CD14-positive monocyte (primary cell): ENCODE measurements around the gene MAPK12. TPM values are rescaled to one million over a fixed set of nuclear protein-coding genes. Genes with fewer than 3 reads are reported as not detected.
A peak's percentile ranks its signal among the peaks of the same experiment; 100 is the strongest.
"Not testable (repeated sequence)": the region's sequence is repeated elsewhere in the genome, so short reads cannot be mapped to it uniquely, and the experiment has no call there.

Experiments used
- DNase-seq, 3 donors: peaks; one replicate each; pipeline ENCODE4 v3.0.0-alpha.2; 2011 to 2022
- H2AFZ ChIP-seq: 2 replicates; pipeline ENCODE4 v1.6.0; 2012; ENCODE audit warnings: mild to moderate bottlenecking, low read depth, low read length, inconsistent platforms; ENCODE audit not compliant: insufficient read depth, poor library complexity, severe bottlenecking
- H3K27ac ChIP-seq, 2 donors: 1 replicate in 1 of 2; 2 replicates in 1 of 2; pipeline ENCODE4 v1.5.1; 2012 to 2013; ENCODE audit warnings: low read length in 2 of 2, control low read depth in 1 of 2, inconsistent platforms in 1 of 2, low read depth in 1 of 2, mild to moderate bottlenecking in 1 of 2
- H3K27me3 ChIP-seq, 2 donors: one replicate each; pipeline versions ENCODE4 v1.6.0 to v1.6.1; 2011 to 2013; ENCODE audit warnings: low read length in 2 of 2; ENCODE audit not compliant: control insufficient read depth in 2 of 2, insufficient read depth in 2 of 2
- H3K36me3 ChIP-seq, 2 donors: replicated peaks in 1 of 2; 1 replicate in 1 of 2; 2 replicates in 1 of 2; pipeline versions ENCODE4 v1.5.1 to v1.6.1; 2012 to 2013; ENCODE audit warnings: low read length in 2 of 2, control low read depth in 1 of 2, inconsistent platforms in 1 of 2, mild to moderate bottlenecking in 1 of 2; ENCODE audit not compliant: insufficient read depth in 2 of 2, control insufficient read depth in 1 of 2
- H3K4me1 ChIP-seq, 2 donors: 1 replicate in 1 of 2; 2 replicates in 1 of 2; pipeline versions ENCODE4 v1.5.1 to v1.6.1; 2012 to 2013; ENCODE audit warnings: low read length in 2 of 2, control low read depth in 1 of 2, inconsistent platforms in 1 of 2, mild to moderate bottlenecking in 1 of 2, moderate library complexity in 1 of 2; ENCODE audit not compliant: insufficient read depth in 2 of 2, control insufficient read depth in 1 of 2
- H3K4me2 ChIP-seq: replicated peaks from 2 replicates; pipeline ENCODE3; 2012; ENCODE audit warnings: low read length, moderate library complexity, mild to moderate bottlenecking; ENCODE audit not compliant: poor library complexity, severe bottlenecking; ENCODE audit errors: extremely low read depth
- H3K4me3 ChIP-seq, 3 experiments: fragments of 200-600 bp in 1 of 3; sonication (generic) in 1 of 3; replicated peaks in 1 of 3; 1 replicate in 2 of 3; 2 replicates in 1 of 3; pipeline ENCODE4 v1.5.1; 2011 to 2013; ENCODE audit warnings: low read length in 3 of 3, mild to moderate bottlenecking in 3 of 3, control low read depth in 2 of 3, low read depth in 2 of 3, inconsistent platforms in 1 of 3, moderate library complexity in 1 of 3
- H3K79me2 ChIP-seq: 2 replicates; pipeline ENCODE4 v1.6.0; 2012; ENCODE audit warnings: mild to moderate bottlenecking, control low read depth, inconsistent platforms, low read length, moderate library complexity; ENCODE audit not compliant: insufficient read depth
- H3K9ac ChIP-seq: 2 replicates; pipeline ENCODE4 v1.6.0; 2017; ENCODE audit warnings: low read length, mild to moderate bottlenecking; ENCODE audit not compliant: insufficient read depth, poor library complexity, severe bottlenecking
- H3K9me3 ChIP-seq, 2 donors: replicated peaks in 1 of 2; 1 replicate in 1 of 2; 2 replicates in 1 of 2; pipeline versions ENCODE4 v1.5.1 to v1.6.1; 2012 to 2013; ENCODE audit warnings: low read length in 2 of 2, control low read depth in 1 of 2; ENCODE audit not compliant: control insufficient read depth in 1 of 2, insufficient read depth in 1 of 2
- H4K20me1 ChIP-seq: 2 replicates; pipeline ENCODE4 v1.6.0; 2012; ENCODE audit warnings: mild to moderate bottlenecking, low read length, control low read depth, moderate library complexity; ENCODE audit not compliant: insufficient read depth
- H3K27ac Mint-ChIP-seq, 7 donors: one replicate each; pipeline ENCODE4 v1.8.0; 2020; ENCODE audit warnings: mild to moderate bottlenecking in 7 of 7, mixed read lengths in 7 of 7, moderate library complexity in 6 of 7, inconsistent platforms in 2 of 7
- H3K27me3 Mint-ChIP-seq, 3 donors: one replicate each; pipeline ENCODE4 v1.8.0; 2021 to 2022; ENCODE audit warnings: low read depth in 3 of 3, mild to moderate bottlenecking in 3 of 3, mixed read lengths in 3 of 3, moderate library complexity in 3 of 3, inconsistent platforms in 1 of 3
- H3K36me3 Mint-ChIP-seq, 2 donors: one replicate each; pipeline ENCODE4 v1.8.0; 2020; ENCODE audit warnings: mixed read lengths in 2 of 2, inconsistent platforms in 1 of 2, mild to moderate bottlenecking in 1 of 2
- H3K4me1 Mint-ChIP-seq: one replicate; pipeline ENCODE4 v1.8.0; 2020; ENCODE audit warnings: mild to moderate bottlenecking, mixed read lengths
- H3K4me3 Mint-ChIP-seq, 2 donors: one replicate each; pipeline ENCODE4 v1.8.0; 2020; ENCODE audit warnings: mild to moderate bottlenecking in 2 of 2, mixed read lengths in 2 of 2, moderate library complexity in 1 of 2
- H3K9me3 Mint-ChIP-seq, 7 donors: one replicate each; pipeline ENCODE4 v1.8.0; 2020 to 2022; ENCODE audit warnings: mixed read lengths in 7 of 7, mild to moderate bottlenecking in 6 of 7, moderate library complexity in 6 of 7, inconsistent platforms in 2 of 7
- WGBS: methylation state at CpG from one replicate; pipeline ENCODE4 v1.1.5; 2013; ENCODE audit warnings: missing lambda C conversion rate; ENCODE audit not compliant: insufficient coverage; 5-methylcytosine and 5-hydroxymethylcytosine counted together
- intact Hi-C, 2 donors: fragments of 100-400 bp; cut with micrococcal nuclease; formaldehyde crosslinking; loops; one replicate each; pipeline versions ENCODE4 v1.15.0 to v1.15.1; 2023
- polyA plus RNA-seq, 3 donors: library from polyadenylated mRNA; depleted of rRNA in 1 of 3; unstranded in 2 of 3; stranded (reverse) in 1 of 3; fragments of 300-500 nt in 2 of 3; fragments of >200 nt in 1 of 3; fragmentation: Illumina TruSeq in 2 of 3; gene quantifications; 1 replicate in 2 of 3; 2 replicates in 1 of 3; pipeline ENCODE4 v1.2.3, GENCODE V29; 2012 to 2021
- TF ChIP-seq, protein P1 (sequence below): fragments of 200-600 bp; IDR thresholded peaks from one replicate; pipeline ENCODE4 v1.8.0; 2022; ENCODE audit warnings: antibody characterized with exemption, mild to moderate bottlenecking

Gene MAPK12
- polyA plus RNA-seq, 3 donors: 0.06 to 3.2 (median 0.13) TPM

DNA sequence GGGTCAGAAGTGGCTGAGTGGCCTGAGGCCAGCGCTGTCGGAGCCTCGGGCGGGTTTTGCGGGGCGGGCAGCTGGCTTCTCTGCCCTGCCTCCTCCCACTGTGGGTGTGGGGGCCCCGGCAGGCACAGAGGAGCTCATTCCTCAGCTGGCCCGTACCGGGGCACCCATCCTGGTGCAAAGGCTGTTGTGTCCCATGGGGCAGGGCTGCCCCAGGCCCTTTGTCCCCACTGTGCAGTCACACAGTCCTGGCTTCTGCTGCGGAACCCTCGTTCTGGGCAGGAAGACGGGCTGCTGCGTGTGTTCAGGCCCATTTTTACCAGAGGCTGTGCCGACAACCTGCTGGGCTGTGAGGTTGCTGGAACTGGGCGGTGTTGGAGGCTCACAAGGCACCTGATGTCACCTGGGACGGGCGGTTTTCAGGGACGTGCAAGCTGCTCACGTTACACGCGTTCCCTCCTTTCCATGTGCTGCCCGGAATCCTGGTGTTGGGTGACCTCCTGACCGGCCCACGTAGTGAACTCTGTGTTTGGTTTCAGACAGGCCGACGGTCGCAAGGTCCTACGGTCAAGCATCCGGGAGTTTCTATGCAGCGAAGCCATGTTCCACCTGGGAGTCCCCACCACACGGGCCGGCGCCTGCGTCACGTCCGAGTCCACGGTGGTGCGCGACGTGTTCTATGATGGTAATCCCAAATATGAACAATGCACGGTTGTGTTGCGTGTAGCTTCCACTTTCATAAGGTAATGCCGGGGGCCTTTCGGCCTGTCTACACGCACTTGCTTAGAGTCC is 55.5 kb downstream of the MAPK12 start:
- H4K20me1 ChIP-seq: peaks cover 76% of the 10 kb centered on the region
- intact Hi-C loops: loop anchor here in 1 of 2 donors (5.0 to 10.0 kb wide), 2 partner anchors 34 to 281 kb away; partner anchors contain the start of gene PANX2
- H3K4me3 Mint-ChIP-seq: no peak overlapping the region
- TF ChIP-seq, protein P1, sequence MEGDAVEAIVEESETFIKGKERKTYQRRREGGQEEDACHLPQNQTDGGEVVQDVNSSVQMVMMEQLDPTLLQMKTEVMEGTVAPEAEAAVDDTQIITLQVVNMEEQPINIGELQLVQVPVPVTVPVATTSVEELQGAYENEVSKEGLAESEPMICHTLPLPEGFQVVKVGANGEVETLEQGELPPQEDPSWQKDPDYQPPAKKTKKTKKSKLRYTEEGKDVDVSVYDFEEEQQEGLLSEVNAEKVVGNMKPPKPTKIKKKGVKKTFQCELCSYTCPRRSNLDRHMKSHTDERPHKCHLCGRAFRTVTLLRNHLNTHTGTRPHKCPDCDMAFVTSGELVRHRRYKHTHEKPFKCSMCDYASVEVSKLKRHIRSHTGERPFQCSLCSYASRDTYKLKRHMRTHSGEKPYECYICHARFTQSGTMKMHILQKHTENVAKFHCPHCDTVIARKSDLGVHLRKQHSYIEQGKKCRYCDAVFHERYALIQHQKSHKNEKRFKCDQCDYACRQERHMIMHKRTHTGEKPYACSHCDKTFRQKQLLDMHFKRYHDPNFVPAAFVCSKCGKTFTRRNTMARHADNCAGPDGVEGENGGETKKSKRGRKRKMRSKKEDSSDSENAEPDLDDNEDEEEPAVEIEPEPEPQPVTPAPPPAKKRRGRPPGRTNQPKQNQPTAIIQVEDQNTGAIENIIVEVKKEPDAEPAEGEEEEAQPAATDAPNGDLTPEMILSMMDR: no peak
- peaks cover 57 to 63% of the 10 kb centered on the region in 2 donors for H3K36me3 Mint-ChIP-seq
- peaks cover 0 to 3% (median 0%) of the 10 kb centered on the region in 7 donors for H3K9me3 Mint-ChIP-seq
- no peak overlapping the region for H3K4me3 ChIP-seq
- peaks cover 75% of the 10 kb centered on the region for H3K79me2 ChIP-seq
- H2AFZ ChIP-seq: no peak overlapping the region
- H3K9ac ChIP-seq: no peak overlapping the region
- peaks cover 36 to 44% of the 10 kb centered on the region in 2 donors for H3K36me3 ChIP-seq
- DNase-seq: no peak
- no peaks in the 10 kb centered on the region for H3K9me3 ChIP-seq
- H3K4me1 Mint-ChIP-seq: peaks cover 57% of the 10 kb centered on the region
- no peak overlapping the region for H3K4me2 ChIP-seq
- H3K27ac ChIP-seq: peak overlapping the region in 1 of 2 donors; percentile 50
- peak overlapping the region in 3 of 7 donors; percentile 50 to 67 (median 65) for H3K27ac Mint-ChIP-seq
- peaks cover 0 to 2% (median 0%) of the 10 kb centered on the region in 3 donors for H3K27me3 Mint-ChIP-seq
- peaks cover 55 to 71% of the 10 kb centered on the region in 2 donors for H3K4me1 ChIP-seq
- no peaks in the 10 kb centered on the region for H3K27me3 ChIP-seq
- 99% methylated on average over 44 of the region's 45 CpGs for WGBS

DNA sequence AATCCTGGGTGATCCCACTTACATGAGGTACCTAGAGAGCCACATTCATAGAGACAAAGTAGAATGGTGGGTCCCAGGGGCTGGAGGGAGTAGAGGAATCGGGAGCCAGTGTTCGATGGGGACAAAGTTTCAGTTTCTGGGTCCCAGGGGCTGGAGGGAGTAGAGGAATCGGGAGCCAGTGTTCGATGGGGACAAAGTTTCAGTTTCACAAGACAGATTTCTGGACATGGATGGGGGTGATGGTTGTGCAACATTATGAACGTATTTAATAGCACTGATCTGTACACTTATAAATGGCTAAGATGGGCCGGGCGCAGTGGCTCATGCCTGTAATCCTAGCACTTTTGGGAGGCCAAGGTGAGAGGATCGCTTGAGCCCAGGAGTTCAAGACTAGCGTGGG is 56.5 kb downstream of the MAPK12 start:
- peak overlapping the region; percentile 65 to 97 (median 91) for H3K27ac Mint-ChIP-seq
- H3K36me3 Mint-ChIP-seq: peaks cover 51 to 53% of the 10 kb centered on the region in 2 donors
- H4K20me1 ChIP-seq: peaks cover 67% of the 10 kb centered on the region
- 45% methylated on average over 9 of the region's 9 CpGs for WGBS
- peak overlapping the region; percentile 54 for H3K4me2 ChIP-seq
- H3K27me3 Mint-ChIP-seq, H3K9me3 ChIP-seq, H3K9me3 Mint-ChIP-seq, H3K27me3 ChIP-seq, H2AFZ ChIP-seq, H3K9ac ChIP-seq: not testable (repeated sequence)
- peaks cover 58 to 74% of the 10 kb centered on the region in 2 donors for H3K4me1 ChIP-seq
- H3K36me3 ChIP-seq: peaks cover 26 to 34% of the 10 kb centered on the region in 2 donors
- intact Hi-C loops: loop anchor here in 1 of 2 donors (5.0 to 10.0 kb wide), 2 partner anchors 33 to 280 kb away; partner anchors contain the start of gene PANX2
- peak overlapping the region; percentile 57 to 66 for H3K27ac ChIP-seq
- peak overlapping the region; percentile 14 to 57 (median 20) for H3K4me3 ChIP-seq
- peak in 1 of 3 donors; percentile 37 for DNase-seq
- H3K4me1 Mint-ChIP-seq: peaks cover 57% of the 10 kb centered on the region
- H3K4me3 Mint-ChIP-seq: peak overlapping the region; percentile 65 to 68
- H3K79me2 ChIP-seq: peaks cover 66% of the 10 kb centered on the region
